IgD-negative memory B cell (primary cell): Measurements from ENCODE around the gene TMEM117. TPM values are rescaled to one million over a fixed set of nuclear protein-coding genes. Genes with fewer than 3 reads are reported as not detected.
"Not testable (repeated sequence)": the region's sequence is repeated elsewhere in the genome, so short reads cannot be mapped to it uniquely, and the experiment has no call there.

Experiments
- H3K27ac Mint-ChIP-seq, 3 donors: one replicate each; pipeline ENCODE4 v1.8.0; 2020 to 2022; ENCODE audit warnings: mild to moderate bottlenecking in 3 of 3, mixed read lengths in 3 of 3, moderate library complexity in 1 of 3
- H3K27me3 Mint-ChIP-seq: one replicate; pipeline ENCODE4 v1.8.0; 2021; ENCODE audit warnings: mixed read lengths
- H3K36me3 Mint-ChIP-seq: one replicate; pipeline ENCODE4 v1.8.0; 2020; ENCODE audit warnings: mild to moderate bottlenecking, mixed read lengths
- H3K4me1 Mint-ChIP-seq, 3 donors: one replicate each; pipeline ENCODE4 v1.8.0; 2020 to 2022; ENCODE audit warnings: mixed read lengths in 3 of 3, mild to moderate bottlenecking in 1 of 3
- H3K4me3 Mint-ChIP-seq, 4 donors: one replicate each; pipeline ENCODE4 v1.8.0; 2020 to 2022; ENCODE audit warnings: mild to moderate bottlenecking in 4 of 4, mixed read lengths in 4 of 4, moderate library complexity in 3 of 4
- H3K9me3 Mint-ChIP-seq, 3 donors: one replicate each; pipeline ENCODE4 v1.8.0; 2020 to 2021; ENCODE audit warnings: mixed read lengths in 3 of 3, mild to moderate bottlenecking in 1 of 3
- polyA plus RNA-seq: library from polyadenylated mRNA; unstranded; fragments of 300-500 nt; fragmentation: Illumina TruSeq; gene quantifications from one replicate; pipeline ENCODE4 v1.2.3, GENCODE V29; 2021

TMEM117 gene
- polyA plus RNA-seq, 1 donor from 2014 or later = 4.4 TPM

DNA sequence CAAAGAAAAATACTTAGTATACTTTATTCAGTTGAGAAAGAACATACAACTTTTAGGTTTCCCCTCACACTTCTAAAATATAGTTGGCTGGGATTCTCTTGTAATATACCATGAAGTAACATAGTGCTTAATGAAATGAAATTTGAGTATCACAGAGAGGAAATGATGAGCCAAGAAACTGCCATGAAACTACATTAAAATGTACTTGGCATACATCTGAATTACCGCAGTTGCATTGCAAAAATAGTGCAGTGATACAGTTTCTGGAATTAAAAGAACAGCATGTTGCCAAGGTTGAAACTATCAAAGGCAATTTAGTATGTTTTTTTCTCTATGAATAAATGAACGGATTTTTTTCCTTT lies 389.2 kb downstream of the TMEM117 start:
- H3K36me3 Mint-ChIP-seq = peaks cover 5% of the 10 kb centered on the region
- H3K9me3 Mint-ChIP-seq = no peaks in the 10 kb centered on the region
- H3K4me1 Mint-ChIP-seq = peaks cover 0 to 1% (median 0%) of the 10 kb centered on the region in 3 donors
- no peak overlapping the region for H3K27ac Mint-ChIP-seq
- no peaks in the 10 kb centered on the region for H3K27me3 Mint-ChIP-seq
- no peak overlapping the region for H3K4me3 Mint-ChIP-seq

DNA sequence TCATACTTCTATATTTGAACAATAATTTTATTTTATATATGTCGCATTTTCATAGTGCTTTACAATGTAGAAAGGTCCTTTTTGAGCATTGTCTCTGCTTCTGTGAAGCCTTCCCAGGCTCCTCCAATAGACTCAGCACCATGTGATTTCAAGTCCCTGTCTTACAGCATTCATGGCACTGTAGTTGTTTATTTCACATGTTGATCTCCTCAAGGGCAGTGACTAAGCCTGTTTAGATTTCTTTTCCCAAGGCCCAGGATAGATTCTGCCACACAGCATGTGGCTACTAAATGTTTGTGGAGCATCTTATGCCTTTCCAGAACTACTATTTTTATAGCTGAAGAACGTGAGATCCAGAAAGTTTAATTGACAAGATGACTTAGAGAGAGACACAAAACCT lies 391.7 kb downstream of the TMEM117 start:
- Mint-ChIP-seq H3K27me3 (no peaks in the 10 kb centered on the region), H3K36me3 (peaks cover 5% of the 10 kb centered on the region), H3K4me3 (no peak overlapping the region), H3K4me1 (peaks cover 0 to 1% (median 0%) of the 10 kb centered on the region in 3 donors), H3K9me3 (no peaks in the 10 kb centered on the region), H3K27ac (peak overlapping the region in 1 of 3 donors; percentile 13)

DNA sequence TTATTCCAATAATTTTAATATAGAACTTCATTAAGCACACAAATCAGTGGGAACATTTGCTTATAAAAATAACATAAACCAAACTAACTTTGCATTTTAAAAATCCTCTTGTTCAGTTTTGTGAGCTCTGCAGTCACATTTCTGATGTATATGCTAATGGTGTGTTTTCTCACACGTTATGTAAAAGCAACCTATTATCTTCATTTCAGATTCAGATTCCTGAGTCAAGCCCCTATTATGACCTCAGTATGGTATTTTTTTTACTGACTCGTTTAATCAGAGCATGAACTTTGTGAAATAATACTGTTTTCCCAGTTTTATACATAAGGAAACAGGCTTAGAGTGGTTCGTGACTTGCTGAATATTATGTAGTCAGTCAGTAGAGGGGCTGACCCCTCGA lies 394.0 kb downstream of the TMEM117 start:
- no peaks in the 10 kb centered on the region for H3K9me3 Mint-ChIP-seq
- H3K4me3 Mint-ChIP-seq = no peak overlapping the region
- H3K4me1 Mint-ChIP-seq = no peaks in the 10 kb centered on the region
- no peaks in the 10 kb centered on the region for H3K27me3 Mint-ChIP-seq
- H3K27ac Mint-ChIP-seq = no peak overlapping the region
- peaks cover 2% of the 10 kb centered on the region for H3K36me3 Mint-ChIP-seq

DNA sequence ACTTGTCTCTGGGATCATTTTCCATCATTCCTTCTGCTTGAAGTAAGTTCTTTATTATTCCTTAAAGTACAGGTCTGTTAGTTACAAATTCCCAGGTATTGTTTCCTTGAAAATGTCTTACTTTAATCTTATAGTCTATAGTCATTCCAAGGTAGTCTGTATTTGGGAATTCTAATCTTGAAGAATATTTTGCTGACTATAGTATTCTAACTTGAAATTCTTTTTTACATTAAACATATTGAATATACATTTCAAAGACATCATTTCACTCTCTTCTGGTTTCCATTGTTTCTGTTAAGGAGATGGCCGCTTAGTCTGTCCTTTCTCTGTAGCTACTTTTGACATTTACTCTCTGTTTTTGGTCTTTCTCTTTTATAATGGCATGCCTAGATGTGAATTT lies 399.8 kb downstream of the TMEM117 start:
- H3K4me3 Mint-ChIP-seq = no peak overlapping the region
- H3K27me3 Mint-ChIP-seq = no peaks in the 10 kb centered on the region
- H3K9me3 Mint-ChIP-seq = no peaks in the 10 kb centered on the region
- H3K4me1 Mint-ChIP-seq = no peaks in the 10 kb centered on the region
- H3K36me3 Mint-ChIP-seq = no peaks in the 10 kb centered on the region
- no peak overlapping the region for H3K27ac Mint-ChIP-seq

DNA sequence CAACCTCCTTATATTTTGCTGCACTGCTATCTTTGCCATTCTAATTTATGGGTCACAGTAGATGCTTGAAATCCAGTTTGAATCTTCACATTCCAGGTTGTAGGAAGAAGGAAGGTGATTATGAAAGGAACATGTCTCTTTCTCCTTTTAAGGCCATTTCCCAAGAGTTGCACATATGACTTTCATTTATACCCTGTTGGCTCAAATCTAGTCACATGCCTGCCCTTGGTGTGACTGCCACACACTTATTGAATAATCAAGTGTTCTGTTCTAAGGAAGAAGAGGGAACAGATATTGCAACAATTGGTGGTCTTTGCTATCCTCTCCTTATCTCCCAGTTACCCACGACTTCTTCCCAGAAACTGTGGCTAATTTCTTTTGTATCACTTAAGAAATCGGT lies 404.3 kb downstream of the TMEM117 start:
- Mint-ChIP-seq H3K4me3 (no peak overlapping the region), H3K4me1 (no peaks in the 10 kb centered on the region), H3K9me3 (peaks cover 0 to 4% (median 2%) of the 10 kb centered on the region in 3 donors), H3K36me3 (peaks cover 2% of the 10 kb centered on the region), H3K27ac (no peak overlapping the region), H3K27me3 (no peaks in the 10 kb centered on the region)

DNA sequence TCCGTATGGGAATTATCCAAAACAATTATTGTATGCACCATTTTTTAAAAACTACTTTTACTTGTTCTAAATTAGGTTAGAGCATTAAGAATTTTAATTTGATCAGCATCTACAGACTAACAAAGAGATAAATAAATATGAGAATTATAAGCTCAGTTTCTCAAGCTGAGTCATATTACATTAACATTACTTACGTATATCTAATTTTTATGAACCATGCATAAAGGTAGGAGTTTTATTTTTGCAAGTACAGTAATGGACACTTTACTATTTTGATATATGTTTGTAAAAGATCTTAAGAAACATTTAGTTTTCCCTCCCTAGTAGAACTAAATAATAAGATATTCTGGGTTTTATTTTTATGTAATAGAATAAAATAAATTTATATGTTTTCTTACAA lies 410.1 kb downstream of the TMEM117 start:
- Mint-ChIP-seq H3K27me3 (no peaks in the 10 kb centered on the region), H3K27ac (no peak overlapping the region), H3K4me3 (no peak overlapping the region), H3K9me3 (peaks cover 0 to 6% (median 2%) of the 10 kb centered on the region in 3 donors), H3K36me3 (peaks cover 6% of the 10 kb centered on the region), H3K4me1 (no peaks in the 10 kb centered on the region)

DNA sequence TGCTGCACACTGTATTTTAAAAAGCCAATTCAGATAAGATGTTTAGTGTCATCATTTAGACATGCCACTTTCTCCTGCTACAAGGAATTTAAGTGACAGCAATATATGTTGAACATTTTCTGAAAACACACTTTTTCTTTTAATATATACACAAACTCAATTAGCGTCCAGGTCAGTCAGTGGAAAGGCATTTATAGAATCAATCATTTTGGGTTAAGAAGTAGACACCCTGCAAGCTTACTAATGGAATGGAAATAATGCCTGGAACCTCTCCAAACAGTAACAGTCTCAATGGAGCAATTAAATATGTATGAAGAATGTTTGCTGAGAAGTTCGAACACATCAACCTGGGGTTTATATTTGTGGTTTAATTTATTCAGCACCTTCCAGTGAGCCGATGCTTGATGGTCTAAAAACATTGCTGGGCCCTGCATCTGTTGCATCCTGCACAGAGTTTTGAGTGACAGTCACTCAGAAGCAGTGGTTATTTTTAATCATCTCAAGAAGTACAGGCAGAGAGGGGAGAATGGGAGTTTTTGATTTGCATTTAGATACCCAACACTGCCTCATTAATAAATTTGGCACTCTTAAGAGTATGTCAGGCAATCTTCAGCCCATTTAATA lies 410.7 kb downstream of the TMEM117 start:
- no peaks in the 10 kb centered on the region for H3K27me3 Mint-ChIP-seq
- H3K4me3 Mint-ChIP-seq = no peak overlapping the region
- no peak overlapping the region for H3K27ac Mint-ChIP-seq
- peaks cover 0 to 6% (median 2%) of the 10 kb centered on the region in 3 donors for H3K9me3 Mint-ChIP-seq
- H3K4me1 Mint-ChIP-seq = no peaks in the 10 kb centered on the region
- peaks cover 6% of the 10 kb centered on the region for H3K36me3 Mint-ChIP-seq

DNA sequence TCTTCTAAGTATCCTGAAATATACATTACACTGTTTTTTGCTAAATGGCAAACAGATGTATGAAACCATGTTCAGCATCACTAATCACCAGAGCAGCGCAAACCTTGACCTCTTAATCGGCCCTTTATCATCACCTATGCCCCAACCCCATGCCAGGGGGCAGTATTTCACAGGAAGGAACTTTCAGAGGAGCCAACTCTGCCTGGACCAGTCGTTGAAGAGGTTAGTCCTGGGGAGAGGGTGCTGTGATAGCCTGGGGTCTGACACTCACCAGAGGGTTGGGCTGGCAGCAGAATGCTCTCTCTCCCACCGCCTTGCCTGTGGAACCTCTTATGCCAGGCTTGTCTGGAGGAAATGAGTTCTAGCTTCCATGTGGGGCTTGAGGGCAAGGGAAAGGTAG lies 411.7 kb downstream of the TMEM117 start:
- H3K36me3 Mint-ChIP-seq = peaks cover 6% of the 10 kb centered on the region
- H3K4me1 Mint-ChIP-seq = no peaks in the 10 kb centered on the region
- H3K27ac Mint-ChIP-seq = no peak overlapping the region
- no peak overlapping the region for H3K4me3 Mint-ChIP-seq
- peaks cover 0 to 6% (median 2%) of the 10 kb centered on the region in 3 donors for H3K9me3 Mint-ChIP-seq
- H3K27me3 Mint-ChIP-seq = no peaks in the 10 kb centered on the region

DNA sequence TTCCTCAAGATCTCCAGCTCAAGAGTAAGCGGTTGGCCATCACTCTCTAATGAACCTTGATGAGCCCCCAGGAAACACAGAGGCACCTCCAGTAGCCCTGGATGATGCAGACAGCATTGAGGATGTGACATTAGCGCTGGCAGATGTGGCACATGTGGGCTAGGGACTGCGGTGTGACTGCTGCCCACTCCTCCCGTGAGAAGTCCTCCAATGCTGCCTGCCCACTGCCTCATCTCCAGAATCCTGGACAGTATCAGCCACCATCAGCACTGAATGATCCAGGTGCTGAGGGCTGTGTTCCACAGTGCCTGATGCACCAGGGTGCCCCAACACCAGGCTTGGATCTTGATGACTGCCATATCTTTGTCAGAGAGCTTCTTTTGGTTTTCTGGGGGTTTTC lies 412.6 kb downstream of the TMEM117 start:
- H3K27me3 Mint-ChIP-seq = no peaks in the 10 kb centered on the region
- no peak overlapping the region for H3K27ac Mint-ChIP-seq
- no peaks in the 10 kb centered on the region for H3K4me1 Mint-ChIP-seq
- peaks cover 0 to 2% (median 0%) of the 10 kb centered on the region in 3 donors for H3K9me3 Mint-ChIP-seq
- peak overlapping the region in 1 of 4 donors; percentile 54 for H3K4me3 Mint-ChIP-seq
- H3K36me3 Mint-ChIP-seq = peaks cover 6% of the 10 kb centered on the region

DNA sequence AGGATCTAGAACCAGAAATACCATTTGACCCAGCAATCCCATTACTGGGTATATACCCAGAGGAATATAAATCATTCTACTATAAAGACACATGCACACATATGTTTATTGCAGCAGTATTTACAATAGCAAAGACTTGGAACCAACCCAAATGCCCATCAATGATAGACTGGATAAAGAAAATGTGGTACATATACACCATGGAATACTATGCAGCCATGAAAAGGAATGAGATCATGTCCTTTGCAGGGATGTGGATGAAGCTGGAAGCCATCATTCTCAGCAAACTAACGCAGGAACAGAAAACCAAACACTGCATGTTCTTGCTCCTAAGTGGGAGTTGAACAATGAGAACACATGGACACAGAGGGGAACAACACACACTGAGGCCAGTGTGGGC lies 414.6 kb downstream of the TMEM117 start:
- H3K27me3 Mint-ChIP-seq, H3K4me1 Mint-ChIP-seq, H3K4me3 Mint-ChIP-seq, H3K9me3 Mint-ChIP-seq, H3K36me3 Mint-ChIP-seq, H3K27ac Mint-ChIP-seq: not testable (repeated sequence)

DNA sequence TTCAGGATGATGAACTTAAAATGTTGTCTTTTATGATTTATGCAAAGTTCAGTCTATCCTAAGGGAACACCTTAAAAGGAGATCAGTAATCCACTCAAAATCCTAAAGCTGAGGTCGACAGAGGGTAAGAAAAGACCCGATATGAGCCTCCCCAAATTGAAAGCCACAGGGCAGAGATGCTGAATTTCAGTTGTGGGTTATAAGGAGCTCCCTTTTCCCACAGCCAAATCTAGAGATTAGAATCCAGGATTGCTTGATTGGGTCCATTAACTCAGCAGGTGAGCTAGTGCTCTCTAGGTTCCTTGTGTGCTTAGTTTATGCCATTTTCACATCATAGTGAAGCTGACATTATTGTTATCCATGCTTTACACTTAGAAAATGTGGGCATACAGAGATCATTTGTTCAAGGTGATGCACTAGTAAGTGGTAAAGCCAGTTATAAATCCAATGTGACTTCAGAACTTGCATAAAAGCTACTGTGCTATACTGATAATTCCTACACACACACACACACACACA lies 417.5 kb downstream of the TMEM117 start:
- Mint-ChIP-seq H3K36me3 (peaks cover 4% of the 10 kb centered on the region), H3K4me3 (no peak overlapping the region), H3K9me3 (peaks cover 0 to 2% (median 0%) of the 10 kb centered on the region in 3 donors), H3K27me3 (no peaks in the 10 kb centered on the region), H3K27ac (no peak overlapping the region), H3K4me1 (no peaks in the 10 kb centered on the region)

DNA sequence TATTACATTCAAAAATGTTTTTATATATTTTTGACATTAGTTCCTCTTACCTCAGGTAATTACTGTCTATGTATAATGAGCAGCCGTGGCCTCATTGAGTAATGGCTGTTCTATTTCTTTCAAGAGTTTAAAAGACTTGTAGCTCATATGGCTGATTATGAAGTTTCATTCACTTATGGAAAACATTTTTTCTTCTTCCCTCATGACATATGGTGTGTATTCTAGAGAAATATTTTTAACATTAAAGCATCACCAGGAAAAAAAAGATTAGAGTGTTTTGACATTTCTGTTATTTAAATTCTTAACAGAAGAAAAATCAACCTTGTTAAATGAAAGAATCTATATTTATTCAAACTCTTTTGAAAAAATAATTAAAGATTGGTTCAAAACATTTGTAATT lies 422.4 kb downstream of the TMEM117 start:
- Mint-ChIP-seq H3K27me3 (no peaks in the 10 kb centered on the region), H3K36me3 (no peaks in the 10 kb centered on the region), H3K9me3 (no peaks in the 10 kb centered on the region), H3K27ac (no peak overlapping the region), H3K4me1 (no peaks in the 10 kb centered on the region), H3K4me3 (no peak overlapping the region)

DNA sequence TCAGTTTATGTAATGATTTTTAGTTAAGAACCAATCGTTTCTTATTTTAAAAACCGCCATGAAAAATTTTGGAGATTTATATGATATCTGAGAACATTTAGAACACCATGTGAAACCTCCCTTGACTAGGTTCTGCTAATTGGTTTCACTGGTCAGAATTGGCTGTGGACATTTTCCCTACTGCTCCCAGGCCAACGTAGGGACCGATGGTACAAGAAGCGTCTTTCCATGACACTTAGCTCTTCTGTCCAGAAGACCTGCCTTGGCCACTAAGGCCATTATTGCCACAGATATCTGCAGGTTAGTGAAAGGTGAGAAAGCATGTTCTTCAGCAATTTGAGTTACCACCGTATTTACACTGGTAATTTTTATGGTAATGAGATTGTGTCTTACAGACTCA lies 424.0 kb downstream of the TMEM117 start:
- no peaks in the 10 kb centered on the region for H3K36me3 Mint-ChIP-seq
- no peaks in the 10 kb centered on the region for H3K4me1 Mint-ChIP-seq
- H3K9me3 Mint-ChIP-seq = no peaks in the 10 kb centered on the region
- no peaks in the 10 kb centered on the region for H3K27me3 Mint-ChIP-seq
- H3K4me3 Mint-ChIP-seq = no peak overlapping the region
- H3K27ac Mint-ChIP-seq = no peak overlapping the region

DNA sequence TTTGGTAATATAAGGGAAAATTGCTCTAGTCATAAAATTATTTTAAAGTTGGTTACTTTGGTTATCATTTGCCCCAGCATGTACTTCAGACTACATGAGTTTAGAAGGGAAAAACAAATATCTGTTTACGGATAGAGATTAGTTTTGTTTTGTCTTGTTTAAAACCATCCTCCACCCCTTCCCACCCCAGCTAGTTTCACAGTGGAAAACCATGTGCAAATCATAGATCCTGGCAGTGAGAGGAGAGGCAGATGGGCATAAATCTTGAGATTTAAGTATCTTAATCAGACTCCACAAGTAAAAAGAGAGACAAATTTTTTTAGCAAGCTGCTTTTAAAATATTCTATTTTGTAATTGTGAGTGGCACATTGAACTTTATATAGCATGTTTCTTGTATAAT lies 424.7 kb downstream of the TMEM117 start:
- no peak overlapping the region for H3K4me3 Mint-ChIP-seq
- H3K36me3 Mint-ChIP-seq = no peaks in the 10 kb centered on the region
- no peaks in the 10 kb centered on the region for H3K9me3 Mint-ChIP-seq
- no peaks in the 10 kb centered on the region for H3K4me1 Mint-ChIP-seq
- no peak overlapping the region for H3K27ac Mint-ChIP-seq
- H3K27me3 Mint-ChIP-seq = no peaks in the 10 kb centered on the region

DNA sequence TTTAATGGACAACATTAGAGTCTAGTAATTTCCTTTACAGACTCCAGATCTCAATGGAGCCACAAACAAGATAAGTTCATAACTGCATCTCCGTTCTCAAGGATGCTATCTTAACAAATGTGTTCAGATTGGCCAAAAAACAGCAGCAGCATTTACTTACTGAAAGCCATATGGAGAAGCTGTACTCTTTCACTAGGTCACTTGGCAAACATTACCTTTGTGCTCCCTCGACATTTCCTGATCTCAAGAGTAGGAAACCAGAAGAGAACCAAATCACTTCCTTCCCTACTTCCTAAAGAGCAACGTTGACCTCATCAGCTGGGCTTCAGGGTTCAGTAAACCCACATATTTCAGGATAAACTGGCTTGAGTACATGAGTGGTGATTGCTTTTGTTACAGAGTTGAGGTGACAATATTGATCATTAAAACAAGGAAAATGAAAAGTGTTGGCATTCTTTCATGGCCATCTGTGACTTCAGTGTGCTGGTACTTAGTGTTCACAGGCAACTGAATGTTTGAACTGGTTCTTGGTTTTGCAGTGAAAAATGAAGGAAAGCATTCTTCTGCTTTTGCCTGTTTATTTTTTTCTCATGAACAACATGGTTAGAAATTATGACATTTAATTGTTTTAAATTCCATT lies 449.6 kb downstream of the TMEM117 start:
- Mint-ChIP-seq H3K9me3 (peaks cover 0 to 4% (median 2%) of the 10 kb centered on the region in 3 donors), H3K4me1 (peaks cover 10 to 20% (median 11%) of the 10 kb centered on the region in 3 donors), H3K27me3 (no peaks in the 10 kb centered on the region), H3K4me3 (no peak overlapping the region), H3K27ac (no peak overlapping the region), H3K36me3 (peaks cover 4% of the 10 kb centered on the region)

DNA sequence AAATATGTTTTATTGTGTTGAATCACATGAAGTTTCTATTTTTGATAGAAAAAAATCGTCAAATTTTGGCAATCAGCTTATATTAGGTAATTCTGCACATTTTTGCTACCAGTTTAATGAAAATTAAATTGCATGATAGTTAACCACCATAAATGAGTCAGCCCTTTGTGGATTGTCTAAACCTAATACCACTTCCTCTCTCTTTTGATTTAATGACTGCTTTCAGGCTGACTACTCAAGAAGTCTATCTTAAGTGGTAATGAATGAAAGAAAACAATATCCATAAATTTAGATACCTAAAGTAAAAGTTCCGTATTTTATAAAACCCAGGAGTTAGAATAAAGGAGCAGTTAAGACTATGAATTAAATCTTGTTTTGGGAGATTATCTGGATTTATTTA lies 450.5 kb downstream of the TMEM117 start:
- H3K27me3 Mint-ChIP-seq = no peaks in the 10 kb centered on the region
- no peak overlapping the region for H3K4me3 Mint-ChIP-seq
- no peak overlapping the region for H3K27ac Mint-ChIP-seq
- peaks cover 10 to 20% (median 11%) of the 10 kb centered on the region in 3 donors for H3K4me1 Mint-ChIP-seq
- peaks cover 5% of the 10 kb centered on the region for H3K36me3 Mint-ChIP-seq
- peaks cover 0 to 4% (median 2%) of the 10 kb centered on the region in 3 donors for H3K9me3 Mint-ChIP-seq
